Stimulated activated CD8-positive, alpha-beta memory T cell treated with anti-CD3 and anti-CD28 coated beads, Interleukin-2, amount 100 ng/mL, for 48 hours (primary cell): ENCODE results near the gene MECR.

ENCODE experiments used
- DNase-seq, 2 donors: peaks; one replicate each; pipeline ENCODE4 v3.0.0-alpha.2; 2020; ENCODE audit warnings: low read depth in 2 of 2

Gene MECR

DNA sequence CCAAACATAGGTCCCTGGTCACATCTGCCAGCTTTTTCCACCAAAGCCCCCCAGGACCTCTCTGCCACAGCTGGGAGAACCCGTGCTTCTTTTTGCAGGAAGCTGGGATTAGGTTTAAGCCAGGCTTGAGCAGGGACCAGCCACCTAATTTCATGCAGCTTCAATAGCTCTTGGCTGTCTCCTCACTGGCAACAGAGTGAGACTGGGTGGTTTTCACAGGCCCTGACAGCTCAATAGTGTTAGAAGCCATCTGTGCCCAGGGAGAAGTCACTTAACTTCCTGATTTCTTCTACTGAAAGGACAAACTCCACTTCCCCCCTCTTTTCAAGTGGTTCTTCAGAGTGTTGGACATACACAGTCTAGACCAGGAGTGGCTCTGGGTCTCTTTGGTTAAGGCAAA lies 28.7 kb downstream of the MECR start:
- DNase-seq = no peak

DNA sequence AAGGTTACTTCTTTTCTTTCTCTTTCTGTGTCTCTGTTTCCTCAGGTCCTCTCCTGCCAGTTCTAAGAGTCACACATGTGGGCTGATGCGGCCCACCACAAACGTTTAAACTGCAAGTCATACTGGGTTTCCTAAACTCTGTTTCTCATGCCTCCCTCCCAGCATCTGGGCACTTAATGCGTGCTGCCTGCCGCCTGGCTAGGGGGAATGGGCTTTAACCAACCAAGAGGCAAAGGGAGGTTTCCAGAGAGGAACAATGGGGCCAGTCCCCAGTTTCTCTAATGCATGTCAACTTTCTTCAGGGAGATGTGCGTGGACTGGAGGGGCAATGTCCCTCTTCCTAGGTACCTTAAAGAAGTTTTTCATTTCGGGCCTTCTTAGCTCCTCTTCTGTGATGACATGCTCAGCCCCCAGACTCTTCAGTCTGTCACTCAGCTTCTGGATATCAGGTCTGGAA lies 29.1 kb downstream of the MECR start:
- DNase-seq = peak in 1 of 2 donors; percentile 17

DNA sequence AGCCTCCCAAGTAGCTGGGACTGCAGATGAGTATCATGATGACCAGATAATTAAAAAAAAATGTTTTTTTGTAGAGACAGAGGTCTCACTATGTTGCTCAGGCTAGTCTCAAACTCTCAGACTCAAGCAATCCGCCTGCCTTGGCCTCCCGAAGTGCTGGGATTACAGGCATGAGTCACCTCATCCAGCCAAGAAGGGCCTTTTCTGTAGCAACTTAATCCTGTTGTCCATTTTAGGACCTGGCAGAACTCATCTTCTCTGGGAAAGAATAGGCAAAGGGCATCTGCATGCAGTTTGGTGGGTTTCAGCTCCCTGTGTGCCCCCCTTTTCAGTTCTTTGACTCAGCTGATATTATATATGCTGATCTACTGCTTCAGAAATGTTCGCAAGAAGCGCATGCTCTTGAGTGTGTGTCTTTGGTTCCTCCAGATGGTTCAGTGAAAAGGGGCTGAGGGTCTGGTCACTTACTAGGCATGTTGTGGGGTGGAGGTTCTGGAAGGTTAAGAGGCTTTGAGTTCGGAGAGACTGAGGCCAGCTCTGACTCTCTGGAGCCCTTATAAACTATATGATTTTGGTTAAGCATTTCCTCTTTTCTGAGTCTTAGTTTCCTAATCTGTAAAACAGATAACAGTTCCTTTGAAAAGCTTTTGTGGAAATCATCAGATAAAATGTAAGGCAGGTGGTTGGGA lies 29.7 kb downstream of the MECR start:
- DNase-seq = no peak

DNA sequence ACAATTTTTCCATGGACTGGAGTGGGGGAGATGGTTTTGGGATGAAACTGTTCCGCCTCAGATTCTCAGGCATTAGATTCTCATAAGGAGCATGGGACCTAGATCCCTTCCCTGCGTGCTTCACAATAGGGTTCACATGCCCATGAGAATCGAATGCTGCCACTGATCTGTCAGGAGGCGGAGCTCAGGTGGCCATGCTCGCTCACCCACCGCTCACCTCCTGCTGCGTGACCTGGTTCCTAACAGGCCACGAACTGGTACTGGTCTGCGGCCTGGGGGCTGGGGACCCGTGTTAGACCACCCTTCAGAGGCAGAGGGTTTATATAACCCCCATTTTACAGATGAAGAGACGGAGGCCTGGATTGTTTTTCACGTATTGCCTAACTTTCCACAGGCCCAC lies 32.7 kb downstream of the MECR start:
- no peak for DNase-seq

DNA sequence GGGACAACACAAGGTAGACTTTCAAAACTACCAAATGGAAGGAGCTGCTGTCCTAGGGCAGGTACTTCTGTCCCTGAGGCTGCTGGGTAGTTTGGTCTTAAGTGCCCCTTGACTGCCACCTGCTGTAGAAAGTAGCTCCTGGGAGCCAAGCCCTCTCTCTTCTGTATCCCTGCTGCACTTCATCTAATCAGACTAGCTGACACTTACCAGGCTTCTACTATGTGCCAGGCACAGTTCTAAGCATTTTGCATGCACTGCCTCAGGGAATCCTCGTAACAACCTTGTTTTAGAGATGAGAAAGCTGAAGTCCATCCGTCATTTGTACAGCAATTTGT lies 33.2 kb downstream of the MECR start:
- no peak for DNase-seq

DNA sequence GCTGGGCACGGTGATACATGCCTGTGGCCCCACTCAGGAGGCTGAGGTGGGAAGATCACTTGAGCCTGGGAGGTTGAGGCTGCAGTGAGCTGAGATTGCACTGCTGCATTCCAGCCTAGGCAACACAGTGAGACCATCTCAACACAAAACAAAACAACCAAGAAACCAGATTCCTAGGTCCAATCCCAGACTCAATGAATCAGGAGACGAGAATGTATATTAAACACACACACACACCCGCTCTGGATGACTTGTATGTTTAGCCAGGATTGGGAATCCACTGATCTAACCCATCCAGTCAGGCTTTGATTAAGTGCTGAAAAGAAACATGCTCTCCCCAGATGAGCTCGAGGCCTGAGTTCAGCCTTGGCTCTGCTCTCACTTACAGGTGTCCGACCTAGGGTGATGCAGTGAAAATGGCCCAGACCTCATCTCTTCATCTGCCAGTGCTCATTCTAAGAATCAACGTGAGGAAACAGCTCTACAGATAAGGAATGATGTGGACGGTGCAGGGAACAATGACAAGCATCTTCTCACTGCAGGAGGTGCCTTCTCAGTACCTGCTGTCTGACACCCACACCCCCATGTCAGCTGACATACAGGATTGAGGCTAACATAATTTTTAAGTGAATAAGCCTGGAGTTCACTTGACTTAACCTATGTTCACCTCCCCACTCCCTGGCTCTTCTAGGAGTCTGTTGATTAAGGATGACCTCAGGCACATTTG lies 33.7 kb downstream of the MECR start:
- no peak for DNase-seq

DNA sequence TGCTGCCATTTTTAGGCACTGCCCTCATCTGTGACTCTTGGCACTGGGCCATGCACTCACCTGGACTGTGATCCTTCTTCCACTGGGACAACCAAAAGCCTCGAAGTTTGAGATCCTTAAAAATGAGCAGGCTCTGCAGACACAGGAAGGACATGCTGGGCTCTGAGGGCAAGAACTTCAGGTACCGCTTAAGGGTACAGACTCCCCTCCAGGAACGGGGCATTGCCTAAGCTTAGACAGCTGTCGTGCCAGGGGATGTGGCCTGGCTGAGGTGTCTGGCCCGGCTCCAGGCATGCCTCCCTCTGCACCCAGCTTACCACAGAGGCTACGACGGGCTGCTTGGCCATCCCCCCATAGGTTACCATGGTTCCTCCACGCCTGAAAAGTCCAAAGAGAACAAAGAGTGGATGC lies 34.8 kb downstream of the MECR start:
- no peak for DNase-seq

DNA sequence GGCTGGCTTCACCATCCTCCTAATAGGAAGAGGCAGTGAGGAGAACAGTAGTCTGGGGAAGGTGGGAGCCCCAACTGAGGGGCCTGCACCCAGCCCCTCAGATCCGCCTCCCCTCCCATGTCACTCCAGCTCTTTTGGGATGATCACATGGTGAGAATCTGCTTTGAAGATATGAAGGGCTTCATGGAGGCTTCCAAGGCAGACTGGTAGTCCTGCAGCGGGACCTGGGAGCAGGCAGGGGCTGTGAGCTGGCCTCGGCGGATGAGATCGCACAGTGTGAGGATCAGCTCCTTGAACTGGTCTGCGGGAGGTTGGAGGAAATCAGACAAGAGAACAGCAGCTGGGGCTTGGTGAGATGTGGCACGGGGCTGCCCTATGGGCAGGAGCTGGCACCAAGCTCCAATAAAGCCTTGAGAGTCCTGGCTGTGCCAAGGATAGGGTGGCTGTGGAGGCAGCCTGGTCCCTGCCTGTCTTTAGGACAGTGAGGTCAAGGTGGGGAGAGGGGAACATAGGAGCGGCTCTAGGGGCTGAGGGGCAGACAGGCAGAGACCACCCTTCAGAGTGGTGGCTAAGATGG lies 36.8 kb downstream of the MECR start:
- DNase-seq = no peak

DNA sequence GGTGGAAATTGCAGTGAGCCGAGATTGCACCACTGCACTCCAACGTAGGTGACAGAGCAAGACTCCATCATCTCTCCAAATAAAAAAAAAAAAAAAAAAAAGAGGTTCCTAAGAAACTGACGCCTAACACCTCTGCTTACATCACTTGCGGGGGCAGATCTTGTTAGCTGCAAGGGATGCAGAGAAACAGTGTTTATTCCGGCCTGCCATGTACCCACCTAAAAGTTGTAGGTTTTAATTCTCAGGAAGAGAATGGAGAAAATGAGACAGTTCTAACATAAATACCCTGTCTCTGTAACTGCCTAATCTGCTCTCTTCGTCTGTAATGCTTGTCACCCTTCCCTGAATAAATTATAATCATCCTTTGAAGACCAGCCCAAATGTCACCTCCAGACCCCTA lies 40.0 kb downstream of the MECR start:
- DNase-seq = no peak

DNA sequence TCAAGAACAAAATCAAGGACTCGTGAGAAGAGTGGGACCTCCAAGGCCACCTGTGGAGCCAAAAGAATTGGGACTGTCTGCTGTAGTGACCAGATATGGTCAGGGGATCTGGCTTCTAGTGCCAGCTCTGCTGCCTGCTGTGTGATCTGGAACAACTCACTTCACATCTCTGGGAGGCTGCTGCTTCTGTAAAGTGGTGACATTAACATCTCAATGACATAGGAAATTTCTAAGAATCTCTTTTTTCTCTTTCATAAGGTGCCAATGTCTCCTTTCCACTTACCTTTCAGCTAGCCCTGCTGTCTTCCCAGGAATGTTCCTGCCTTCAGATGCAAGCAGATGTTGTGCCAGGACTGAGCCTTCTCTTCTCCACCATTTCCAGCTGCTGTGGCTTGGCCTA lies 44.0 kb downstream of the MECR start:
- no peak for DNase-seq

DNA sequence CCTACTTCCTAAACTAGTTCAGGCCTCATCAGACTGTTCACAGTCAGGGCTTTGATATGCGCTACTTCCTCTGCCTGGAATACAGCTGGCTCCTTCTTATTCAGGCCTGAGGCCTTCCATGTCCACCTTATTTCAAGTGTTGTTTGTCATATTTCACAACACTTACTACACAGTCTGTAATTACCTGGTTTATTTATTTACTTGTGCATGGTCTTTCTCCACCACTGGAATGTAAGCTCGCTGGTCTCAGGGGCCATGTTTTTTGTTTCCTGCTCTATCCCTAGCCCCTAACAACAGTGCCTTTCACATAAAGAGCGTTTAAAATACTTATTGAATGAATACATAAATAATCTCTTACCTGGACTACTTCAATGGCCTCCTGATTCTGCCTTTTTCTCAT lies 44.5 kb downstream of the MECR start:
- DNase-seq = no peak

DNA sequence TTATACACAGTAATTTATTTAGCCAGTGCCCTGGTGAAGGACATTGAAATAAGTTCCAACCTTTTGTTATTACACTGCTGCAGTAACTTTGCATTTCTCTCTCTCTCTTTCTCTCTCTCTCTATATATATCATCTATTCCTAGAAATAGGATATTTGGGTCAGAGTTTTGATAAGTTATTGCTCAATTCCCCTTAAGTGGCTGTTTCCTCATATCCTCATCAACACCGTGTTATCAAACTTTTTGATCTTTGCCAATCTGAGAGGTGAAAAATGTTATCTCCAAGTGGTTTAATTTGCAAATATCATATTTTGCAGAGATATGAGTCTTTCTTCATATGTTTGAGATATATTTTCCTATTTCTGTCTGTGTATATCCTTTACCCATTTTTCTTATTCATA lies 47.4 kb downstream of the MECR start:
- no peak for DNase-seq

DNA sequence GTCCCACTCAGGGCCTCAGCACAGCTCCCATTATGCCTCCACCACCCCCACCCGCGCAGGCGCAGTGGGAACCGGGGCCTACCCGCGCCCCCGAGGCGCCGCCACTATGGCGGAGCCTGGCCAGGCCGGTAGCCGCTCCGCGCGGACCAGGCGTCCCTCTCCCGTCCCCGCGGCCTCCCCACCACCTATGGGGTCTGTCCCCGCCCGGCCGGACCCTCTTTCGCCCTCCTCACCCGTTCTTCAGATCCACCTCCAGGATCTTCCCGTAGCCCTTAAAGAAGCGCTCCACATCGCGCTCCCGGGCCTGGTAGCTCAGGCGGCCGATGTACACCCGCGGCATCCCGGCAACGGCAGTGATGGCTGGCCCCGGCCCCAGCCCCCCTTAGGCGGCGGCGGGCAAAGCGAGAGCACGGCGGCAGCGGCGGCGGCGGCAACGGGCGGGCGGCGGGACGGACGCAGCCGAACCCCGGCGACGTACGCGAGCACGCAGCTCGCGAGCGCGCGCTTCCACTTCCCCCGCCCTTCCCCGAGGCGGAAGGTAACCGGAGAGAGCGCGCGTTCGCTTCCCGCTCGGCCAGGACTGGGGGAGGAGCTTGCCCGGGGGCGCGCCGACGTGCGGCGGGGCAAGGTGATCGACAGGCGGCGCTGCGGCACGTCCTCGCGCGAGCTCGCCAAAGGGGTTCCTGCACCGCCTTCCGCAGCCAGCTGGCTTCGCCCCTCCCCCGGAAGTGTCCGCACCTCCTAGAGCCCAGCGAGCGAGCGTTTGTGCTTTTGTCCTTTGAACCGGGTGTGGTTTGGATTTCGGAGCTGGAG lies 49.1 kb downstream of the MECR start, which contains the start of gene SRSF4:
Gene SRSF4 (minus strand): TSS at position 488 of the 813 bp plus-strand sequence. CDS start 148 bp downstream, at position 340.
- peak; percentile 98 for DNase-seq

DNA sequence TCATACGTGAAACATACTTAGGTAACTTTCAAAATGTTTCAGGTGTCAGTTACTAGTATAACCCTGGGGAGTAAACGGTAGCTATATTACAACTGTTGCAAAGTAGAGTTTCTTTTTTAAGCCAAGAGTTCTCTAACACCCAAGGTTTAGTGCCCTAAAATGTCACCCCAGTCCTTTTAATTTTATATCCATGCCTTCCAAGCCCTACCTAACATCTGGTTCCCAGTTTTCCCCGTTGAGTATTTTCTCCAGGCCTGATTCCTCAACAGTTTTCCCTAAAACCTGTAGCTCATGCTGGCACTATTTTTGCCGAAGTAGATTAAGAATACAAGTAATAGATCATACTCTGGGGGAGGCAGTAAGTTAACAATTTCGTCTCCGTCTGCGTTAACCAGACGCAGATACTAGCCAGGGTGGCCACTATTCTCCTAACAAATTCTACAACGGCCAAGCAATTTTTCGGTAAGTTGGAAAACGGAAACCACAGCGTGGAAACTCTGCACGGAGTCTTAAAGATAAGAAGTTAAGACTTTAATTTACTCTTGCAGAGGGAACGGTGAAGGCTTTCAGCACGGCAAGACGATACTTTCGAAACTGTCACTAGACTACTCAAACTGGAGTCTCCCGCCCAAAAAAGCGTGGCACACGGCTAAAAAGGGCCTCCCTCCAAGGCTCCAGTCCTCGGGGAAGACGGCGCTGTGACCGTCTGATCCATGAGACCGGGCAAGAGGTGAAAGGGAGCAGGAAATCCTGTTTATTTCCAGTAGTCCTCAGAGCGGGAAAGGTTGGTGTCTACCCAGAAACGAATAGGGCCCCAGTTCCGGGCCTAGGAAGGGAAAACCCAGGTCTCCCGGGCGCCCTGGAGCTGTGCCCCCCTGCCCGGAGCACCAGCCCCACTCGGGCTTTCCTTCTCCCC lies 50.0 kb downstream of the MECR start:
- DNase-seq = peak in 1 of 2 donors; percentile 2

DNA sequence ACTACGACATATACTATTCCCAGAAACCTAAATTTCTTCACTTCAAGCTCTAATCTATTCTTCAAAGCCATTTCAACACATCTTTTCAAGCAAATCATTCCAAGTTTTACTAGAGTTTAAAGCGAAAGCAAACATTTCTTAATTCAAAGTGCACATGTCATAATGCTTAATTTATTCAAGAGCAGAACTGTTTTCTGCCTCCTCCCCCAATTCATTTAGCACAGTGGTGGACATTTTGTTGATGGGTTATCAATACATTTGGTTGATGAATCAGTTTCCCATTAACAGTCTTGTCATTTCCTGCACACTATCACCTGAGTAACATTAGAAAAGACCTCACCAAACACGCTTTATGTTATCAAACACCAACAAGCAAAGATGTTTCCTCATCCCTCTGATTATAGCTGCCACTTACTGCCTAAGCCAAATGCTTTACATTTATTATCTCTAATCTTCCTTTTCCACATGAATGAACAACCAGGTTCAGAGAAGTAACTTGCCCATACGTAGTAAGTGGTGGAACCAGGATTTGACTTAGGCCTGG lies 51.0 kb downstream of the MECR start:
- no peak for DNase-seq

DNA sequence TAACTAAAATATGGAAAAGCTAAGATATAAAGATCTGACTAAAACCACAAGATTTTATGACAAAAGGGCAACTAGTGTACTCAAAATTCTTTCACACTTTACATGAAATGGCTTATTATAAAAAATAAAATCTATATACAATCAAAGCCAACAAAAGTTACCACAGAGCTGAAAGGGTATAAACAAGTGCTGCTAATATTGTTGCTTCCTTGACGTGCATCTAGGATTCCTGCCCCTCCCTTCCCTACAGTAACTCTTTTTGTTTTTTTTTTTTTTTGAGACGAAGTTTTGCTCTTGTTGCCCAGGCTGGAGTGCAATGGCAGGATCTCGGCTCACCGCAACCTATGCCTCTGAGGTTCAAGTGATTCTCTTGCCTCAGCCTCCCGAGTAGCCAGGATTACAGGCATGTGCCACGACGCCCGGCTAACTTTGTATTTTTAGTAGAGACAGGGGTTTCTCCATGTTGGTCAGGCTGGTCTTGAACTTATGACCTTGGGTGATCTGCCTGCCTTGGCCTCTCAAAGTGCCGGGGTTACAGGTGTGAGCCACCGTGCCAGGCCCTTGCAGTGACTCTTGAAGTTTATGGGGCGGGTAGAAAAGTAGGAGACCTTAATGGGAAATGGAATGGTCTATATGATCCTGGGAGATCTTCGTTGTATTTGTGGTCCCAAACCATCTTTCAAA lies 53.6 kb downstream of the MECR start:
- DNase-seq = no peak

DNA sequence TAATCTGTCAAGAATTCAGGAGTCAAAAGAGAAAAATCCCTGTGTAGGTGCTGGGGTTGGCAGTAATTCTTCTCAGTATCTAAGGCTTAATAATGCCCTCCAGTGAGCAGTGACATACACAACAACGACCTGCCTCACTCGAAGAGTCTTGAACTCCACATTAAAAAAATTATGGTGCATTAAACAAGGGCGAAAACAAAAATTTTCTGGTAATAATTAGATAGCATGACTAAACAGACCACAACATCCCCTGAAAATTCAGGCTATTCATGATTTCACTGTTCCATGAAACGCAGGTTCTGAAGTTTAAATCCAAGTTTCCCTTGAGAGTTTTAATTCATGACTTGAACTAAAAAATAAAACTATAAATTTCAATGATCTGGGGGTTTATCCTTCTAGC lies 54.2 kb downstream of the MECR start:
- DNase-seq = no peak

DNA sequence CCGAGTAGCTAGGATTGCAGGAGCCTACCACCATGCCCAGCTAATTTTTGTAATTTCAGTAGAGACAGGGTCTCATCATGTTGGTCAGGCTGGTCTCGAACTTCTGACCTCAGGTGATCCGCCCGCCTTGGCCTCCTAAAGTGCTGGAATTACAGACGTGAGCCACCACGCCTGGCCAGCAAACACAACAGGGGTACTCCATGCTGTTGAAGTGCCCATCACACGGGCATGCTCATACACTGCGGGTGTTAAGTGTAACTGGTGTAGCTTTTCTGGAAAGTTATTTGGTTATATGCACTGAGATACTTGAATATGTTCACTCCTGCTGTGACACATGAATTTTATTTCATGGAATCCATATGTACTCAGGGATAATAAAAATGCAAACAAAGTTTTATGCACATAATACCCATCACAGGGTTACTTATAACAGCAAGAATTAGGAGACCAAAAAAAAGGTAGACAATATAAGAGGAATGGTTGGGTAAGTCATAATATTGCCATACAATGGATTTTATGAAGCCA lies 58.3 kb downstream of the MECR start:
- no peak for DNase-seq

DNA sequence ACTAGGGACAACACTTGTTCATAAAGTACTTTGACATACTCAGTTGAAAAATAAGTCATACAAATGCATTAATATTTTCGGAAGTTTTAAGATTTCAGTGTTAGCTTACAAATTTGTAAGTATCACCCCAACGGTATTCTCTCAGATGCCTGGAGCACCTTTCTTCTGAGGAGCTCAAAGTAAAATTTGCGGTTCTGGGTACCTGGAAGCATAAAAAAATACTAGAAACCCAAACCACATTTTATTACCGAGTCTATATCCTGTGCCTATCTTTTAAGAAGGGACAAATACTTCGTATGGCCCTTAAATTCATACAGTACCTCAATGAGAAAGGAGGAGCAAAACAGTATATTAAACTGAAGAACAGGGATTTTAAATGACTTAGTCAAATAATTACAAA lies 59.2 kb downstream of the MECR start:
- no peak for DNase-seq

DNA sequence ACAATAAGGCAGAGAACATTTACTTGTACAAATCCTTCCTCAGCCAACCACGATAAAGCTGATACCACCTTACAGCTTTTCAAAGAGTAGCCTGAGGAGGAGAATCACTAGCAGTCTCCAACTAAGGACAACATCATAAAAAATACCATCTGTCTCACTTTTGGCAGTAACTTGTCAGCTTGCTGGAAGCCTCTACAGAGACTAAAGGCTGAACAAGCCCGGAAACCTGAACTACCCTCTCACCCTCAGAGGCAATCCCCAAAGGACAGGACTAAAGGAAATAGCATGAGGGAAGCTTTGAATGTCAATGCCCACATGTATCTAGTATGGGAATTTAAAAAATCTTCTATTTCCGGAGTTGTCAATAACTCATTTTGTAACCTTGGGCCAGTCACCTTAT lies 59.6 kb downstream of the MECR start:
- no peak for DNase-seq
